Left colon (tissue), 2 donors: ENCODE data around the gene NCK2. TPM values are rescaled to one million over a fixed set of nuclear protein-coding genes. Genes with fewer than 3 reads are reported as not detected.
A peak's percentile ranks its signal among the peaks of the same experiment; 100 is the strongest.

Experiments
- ATAC-seq: fragments of 200-7000 bp; cut with Tn5 transposase; one replicate; pipeline ENCODE4 v1.9.1; 2020; ENCODE audit warnings: mild to moderate bottlenecking, moderate library complexity
- DNase-seq, 2 donors: peaks; one replicate each; pipeline ENCODE4 v3.0.0-alpha.2; 2020
- intact Hi-C, 2 donors: fragments of 100-400 bp; cut with DNase I in 1 of 2; cut with micrococcal nuclease in 1 of 2; formaldehyde crosslinking; loops; one replicate each; pipeline versions ENCODE4 v1.11.2 to v1.14.0; 2022; cut with DNase I, micrococcal nuclease
- total RNA-seq, 2 donors: library from RNA; stranded (reverse); fragmentation: NEBNext Ultra II Directional; extraction: Animal tissue kit (Norgen Biotek cat#: 25700); gene quantifications; one replicate each; pipeline ENCODE4 v1.2.1, GENCODE V29; 2021
- donor health status: DM: no; HTN: no; CAD: no.
- donor health status: DM: yes; HTN: yes; CAD: no.

NCK2 gene
- total RNA-seq, 2 donors from 2014 or later: 51.8 to 76.6 TPM

GRCh38 chr2:105917688-105918087, 173.0 kb downstream of the NCK2 start:
- DNase-seq: no peak
- ATAC-seq: no peak
- intact Hi-C loops: no loop called here

- intact Hi-C loops: no loop called here
- DNase-seq: peak in 1 of 2 donors; percentile 33
These were observed 174.6 kb downstream of the NCK2 start for GRCh38 chr2:105919191-105919811.

DNA sequence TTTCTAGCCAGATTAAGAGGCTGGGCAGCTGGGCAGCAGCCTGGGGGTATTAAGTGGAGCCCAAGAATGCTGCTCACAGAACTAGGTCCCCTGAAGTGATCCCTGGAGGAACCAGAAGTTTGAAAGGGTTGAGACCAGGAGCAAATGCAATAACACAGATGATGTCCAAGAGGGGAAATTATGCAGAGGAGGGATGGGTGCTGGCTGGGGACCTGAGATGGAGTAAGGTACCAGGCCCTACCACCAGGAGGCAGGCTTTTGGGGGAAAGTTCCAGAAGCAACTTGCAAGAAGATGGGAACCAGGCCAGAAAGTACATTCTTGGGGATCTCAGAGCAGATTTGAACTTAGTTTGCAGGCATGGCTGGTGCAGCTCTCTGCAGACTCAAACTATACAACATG, 175.1 kb downstream of the NCK2 start:
- intact Hi-C loops: no loop called here
- DNase-seq (peak in 1 of 2 donors; percentile 21), ATAC-seq (peak; percentile 30)

More at GRCh38 chr2:105919191-105919811, 174.6 kb downstream of the NCK2 start:
- ATAC-seq: peak; percentile 75

DNA sequence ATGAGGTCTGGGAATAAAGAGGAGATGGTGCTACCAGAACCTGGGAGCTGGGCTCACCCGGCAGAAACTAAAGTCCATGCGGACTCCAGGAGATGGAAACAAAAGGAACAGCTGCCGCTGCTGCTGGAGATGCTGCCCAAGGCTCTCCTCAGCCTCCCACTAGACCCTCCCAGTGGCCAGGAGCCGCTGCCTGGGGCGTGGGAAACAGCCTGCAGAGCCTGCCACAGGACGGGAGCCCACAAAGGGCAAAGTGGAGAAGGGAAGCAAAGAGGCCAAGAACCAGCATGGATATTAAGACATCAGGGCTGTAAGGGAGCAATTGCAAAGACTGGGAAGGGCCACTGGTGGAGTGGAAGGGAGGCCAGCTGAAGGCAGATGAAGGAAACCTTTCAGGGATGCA, 179.6 kb downstream of the NCK2 start:
- no peak for ATAC-seq
- intact Hi-C loops: no loop called here

DNA sequence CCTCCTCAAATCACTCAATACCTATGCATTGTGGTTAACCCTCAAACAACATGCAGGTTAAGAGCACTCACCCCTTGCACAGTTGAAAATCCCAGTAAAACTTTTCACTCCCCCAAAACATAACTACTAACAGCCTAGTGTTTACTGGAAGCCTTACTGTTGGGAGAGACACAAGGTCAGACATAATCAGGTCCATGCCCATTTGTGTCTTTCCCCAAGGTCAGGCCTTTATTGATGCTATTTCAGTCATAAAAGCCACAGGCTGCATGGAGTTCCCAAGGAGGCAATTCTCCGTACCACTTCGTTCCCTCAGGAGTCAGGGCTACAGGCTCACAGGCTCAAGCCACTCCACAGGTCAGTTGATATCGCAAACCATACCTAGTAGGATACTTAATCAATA, 180.2 kb downstream of the NCK2 start:
- intact Hi-C loops: no loop called here
- DNase-seq: no peak

More for the DNA sequence above, 179.6 kb downstream of the NCK2 start:
- DNase-seq: no peak

GRCh38 chr2:105925390-105925789, 180.7 kb downstream of the NCK2 start:
- DNase-seq (no peak), ATAC-seq (no peak)
- intact Hi-C loops: no loop called here

More for the DNA sequence above, 180.2 kb downstream of the NCK2 start:
- peak; percentile 76 for ATAC-seq

DNA sequence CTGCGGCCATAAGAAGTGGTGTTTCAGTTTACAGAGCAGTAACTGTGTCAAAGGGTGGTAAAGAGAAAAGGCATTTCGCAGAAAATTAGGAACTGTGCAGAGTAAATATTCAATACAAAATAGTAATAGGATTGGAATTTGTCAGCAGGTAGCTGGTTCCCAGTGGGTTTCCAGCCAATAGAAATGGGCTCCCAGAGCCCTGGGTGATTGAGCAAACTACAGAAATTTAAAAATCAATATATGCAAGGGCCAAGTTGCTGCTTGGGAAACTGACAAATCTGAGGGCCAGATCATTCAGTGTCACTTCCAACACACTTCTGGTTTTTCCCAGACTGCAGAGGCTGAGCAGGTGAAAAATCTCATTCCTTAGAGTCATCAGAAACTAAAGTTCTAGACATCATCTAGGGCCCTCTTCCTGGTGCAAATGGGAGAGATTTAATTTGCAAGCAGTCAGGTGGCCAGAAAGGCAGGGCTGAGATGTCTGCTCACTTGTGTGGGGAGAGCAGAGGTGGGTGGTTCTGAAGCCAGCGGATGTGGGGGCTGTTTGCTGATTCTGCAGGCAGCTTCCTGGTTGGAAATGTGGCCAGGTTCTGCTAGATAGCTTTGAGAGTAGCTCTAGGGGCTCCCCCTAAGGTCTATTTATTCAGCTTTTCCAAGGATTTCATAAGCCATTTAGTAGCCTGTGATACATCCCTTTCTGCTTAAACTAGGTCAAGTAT, 182.4 kb downstream of the NCK2 start:
- intact Hi-C loops: no loop called here
- ATAC-seq (no peak), DNase-seq (peak in 1 of 2 donors; percentile 14)

DNA sequence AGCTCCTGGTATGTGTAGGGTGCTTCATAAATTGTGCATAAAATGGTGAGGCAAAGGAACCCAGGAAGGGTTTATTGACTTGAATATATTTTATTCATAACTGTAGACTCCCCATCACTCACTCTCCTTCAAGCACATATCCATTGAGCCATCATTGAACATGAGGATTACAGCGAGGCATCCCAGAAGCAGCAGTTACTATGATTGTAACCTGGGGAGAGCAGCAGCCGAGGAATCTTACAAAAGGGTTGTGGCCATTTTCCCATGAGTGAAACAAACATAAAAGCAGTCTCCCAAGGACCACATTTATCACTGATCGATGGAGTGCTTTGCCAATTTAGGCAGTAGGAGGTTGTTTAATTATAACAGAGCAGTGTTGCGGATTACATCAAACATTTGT, 183.4 kb downstream of the NCK2 start:
- intact Hi-C loops: no loop called here
- no peak for DNase-seq
- no peak for ATAC-seq

GRCh38 chr2:105928563-105928962, 183.9 kb downstream of the NCK2 start:
- DNase-seq: no peak
- ATAC-seq: no peak
- intact Hi-C loops: no loop called here

DNA sequence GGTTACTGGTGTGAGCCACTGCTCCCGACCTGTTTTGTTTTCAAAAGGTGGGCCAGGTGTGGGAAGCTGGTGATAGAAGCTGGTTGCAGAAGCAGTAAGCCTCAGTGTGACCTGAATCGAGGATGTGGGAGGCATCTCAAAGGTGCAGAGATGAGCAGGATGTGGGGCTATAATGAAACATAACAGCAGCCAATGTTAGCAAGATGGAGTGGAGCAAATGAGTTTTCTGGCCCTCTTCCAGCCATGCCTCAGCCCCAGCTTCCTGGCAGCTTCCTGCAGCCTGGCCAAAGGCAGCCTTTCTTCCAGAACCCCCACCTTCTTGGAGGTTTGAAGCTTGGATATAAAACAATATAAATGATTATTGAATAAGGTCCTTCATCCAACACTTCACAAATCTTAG, 184.8 kb downstream of the NCK2 start:
- ATAC-seq: no peak
- intact Hi-C loops: no loop called here
- peak in 1 of 2 donors; percentile 16 for DNase-seq

- intact Hi-C loops: no loop called here
- DNase-seq (no peak), ATAC-seq (no peak)
These were observed 187.9 kb downstream of the NCK2 start for GRCh38 chr2:105932582-105932981.

GRCh38 chr2:105933906-105934305, 189.2 kb downstream of the NCK2 start:
- intact Hi-C loops: no loop called here

DNA sequence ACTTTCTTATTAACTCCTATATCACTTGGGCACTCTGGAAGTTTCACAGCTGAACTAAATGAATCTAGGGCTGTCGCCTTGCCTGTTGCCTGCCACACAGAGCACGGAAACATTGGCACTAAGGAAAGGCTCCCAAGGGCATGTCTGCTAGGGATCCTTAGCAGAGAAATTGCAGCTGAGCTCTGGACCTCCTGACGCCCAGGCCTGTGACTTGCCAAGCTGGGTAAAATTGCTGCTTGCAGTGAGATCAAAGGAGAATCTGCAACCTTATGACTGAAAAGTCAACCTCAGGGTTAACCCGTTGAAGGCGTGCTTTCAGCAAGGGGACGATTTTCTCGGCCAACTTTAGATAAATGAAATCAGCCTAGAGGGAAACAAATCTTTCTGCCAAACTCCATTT, 189.8 kb downstream of the NCK2 start:
- no peak for ATAC-seq
- intact Hi-C loops: no loop called here
- DNase-seq: no peak

More at GRCh38 chr2:105933906-105934305, 189.2 kb downstream of the NCK2 start:
- no peak for DNase-seq
- no peak for ATAC-seq

DNA sequence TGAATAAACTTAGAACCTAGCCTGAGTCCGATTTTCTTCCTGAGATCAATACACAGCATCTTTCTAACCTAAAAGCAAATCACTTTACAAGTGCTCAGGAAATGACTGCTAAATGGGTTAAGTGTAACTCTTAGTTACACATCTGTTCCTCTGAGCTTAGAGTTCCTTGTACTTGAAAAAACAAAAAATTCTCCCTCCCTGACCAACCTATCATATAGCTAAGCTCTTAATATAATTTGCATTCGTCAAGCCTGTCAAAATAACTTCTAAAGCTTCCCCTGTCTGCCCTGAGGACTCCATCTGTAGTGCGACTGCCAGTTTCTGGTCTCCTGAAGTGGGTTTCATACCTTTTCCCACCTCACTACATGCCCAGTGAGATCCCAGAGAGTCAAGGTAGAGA, 190.4 kb downstream of the NCK2 start:
- intact Hi-C loops: no loop called here
- DNase-seq (no peak), ATAC-seq (no peak)

DNA sequence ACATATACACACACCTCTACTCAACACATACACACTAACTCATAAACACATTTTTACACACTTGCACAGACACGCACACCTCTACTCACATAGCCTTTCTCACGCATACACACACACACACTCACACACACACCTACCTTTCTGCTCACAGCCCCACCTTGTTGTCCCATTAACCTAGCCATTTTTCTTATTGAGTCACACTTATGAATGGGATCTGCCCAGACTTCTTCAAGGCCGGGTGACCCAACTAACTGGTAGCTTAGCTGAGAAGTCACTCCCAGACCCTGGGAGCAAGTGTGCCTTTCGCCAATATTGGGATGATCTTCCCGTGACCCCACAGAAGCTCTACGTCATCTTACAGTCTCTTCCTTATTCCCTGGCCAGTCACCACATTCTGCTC, 192.2 kb downstream of the NCK2 start:
- DNase-seq (no peak), ATAC-seq (no peak)
- intact Hi-C loops: no loop called here

DNA sequence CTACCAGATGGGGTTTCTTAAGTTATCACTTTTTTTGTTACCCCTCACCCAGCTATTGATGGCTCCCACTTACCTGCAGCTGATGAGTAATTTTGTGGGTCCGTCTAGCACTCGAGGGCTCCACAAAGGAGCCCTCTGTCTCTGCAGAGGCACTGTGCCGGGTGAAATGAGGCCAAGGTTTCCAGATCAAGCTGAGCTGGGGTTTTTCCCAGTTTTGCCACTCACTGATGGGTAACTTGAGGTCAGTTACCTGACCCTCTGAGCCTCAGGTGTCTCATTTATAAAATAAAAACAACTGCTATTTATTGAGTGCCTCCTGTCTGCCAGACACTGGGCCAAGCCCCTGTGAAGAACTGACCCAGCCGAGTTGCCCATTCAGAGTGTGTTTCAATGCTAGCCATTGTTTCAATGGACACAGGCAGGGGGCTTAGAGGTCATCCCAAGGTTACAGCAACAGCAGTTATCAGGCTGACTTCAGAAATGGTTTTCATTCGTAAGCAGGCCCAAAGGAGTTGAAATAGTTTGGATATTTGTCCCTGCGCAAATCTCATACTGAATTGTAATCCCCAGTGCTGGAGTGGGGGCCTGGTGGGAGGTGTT, 192.9 kb downstream of the NCK2 start:
- intact Hi-C loops: no loop called here
- DNase-seq (no peak), ATAC-seq (no peak)
